Fibroblast of peridontal ligament (primary cell): ENCODE results near the gene RNF38.
A peak's percentile ranks its signal among the peaks of the same experiment; 100 is the strongest.
"Not testable (repeated sequence)": the region's sequence is repeated elsewhere in the genome, so short reads cannot be mapped to it uniquely, and the experiment has no call there.

ENCODE experiments used
- DNase-seq: peaks from one replicate; pipeline ENCODE4 v3.0.0-alpha.2; 2010; ENCODE audit errors: extremely low read depth

The RNF38 gene

GRCh38 chr9:36336131-36336907, 63.8 kb downstream of the RNF38 start:
- no peak for DNase-seq

GRCh38 chr9:36332006-36332405, 68.1 kb downstream of the RNF38 start:
- peak; percentile 8 for DNase-seq

- DNase-seq: peak; percentile 89
These were observed 71.2 kb downstream of the RNF38 start for GRCh38 chr9:36328798-36329411.

- DNase-seq: no peak
These were observed 74.8 kb downstream of the RNF38 start for GRCh38 chr9:36325081-36325828.

- DNase-seq: no peak
These were observed 76.1 kb downstream of the RNF38 start for GRCh38 chr9:36323926-36324325.

GRCh38 chr9:36322462-36322861, 77.6 kb downstream of the RNF38 start:
- DNase-seq: no peak

- DNase-seq: not testable (repeated sequence)
These were observed 78.2 kb downstream of the RNF38 start for GRCh38 chr9:36321903-36322302.

GRCh38 chr9:36320466-36320865, 79.6 kb downstream of the RNF38 start:
- no peak for DNase-seq

GRCh38 chr9:36319806-36320205, 80.3 kb downstream of the RNF38 start:
- DNase-seq: no peak

- no peak for DNase-seq
These were observed 80.9 kb downstream of the RNF38 start for GRCh38 chr9:36319183-36319582.

GRCh38 chr9:36318212-36318802, 81.8 kb downstream of the RNF38 start:
- no peak for DNase-seq

- no peak for DNase-seq
These were observed 82.3 kb downstream of the RNF38 start for GRCh38 chr9:36317766-36318165.

- no peak for DNase-seq
These were observed 83.3 kb downstream of the RNF38 start for GRCh38 chr9:36316611-36317317.

- DNase-seq: no peak
These were observed 84.0 kb downstream of the RNF38 start for GRCh38 chr9:36316049-36316448.

- no peak for DNase-seq
These were observed 84.8 kb downstream of the RNF38 start for GRCh38 chr9:36315283-36315682.

- no peak for DNase-seq
These were observed 85.3 kb downstream of the RNF38 start for GRCh38 chr9:36314740-36315139.

- peak; percentile 61 for DNase-seq
These were observed 93.4 kb downstream of the RNF38 start for GRCh38 chr9:36306471-36307306.

GRCh38 chr9:36304366-36304765, 95.7 kb downstream of the RNF38 start:
- not testable (repeated sequence) for DNase-seq

- DNase-seq: no peak
These were observed 98.8 kb downstream of the RNF38 start for GRCh38 chr9:36301227-36301626.

- DNase-seq: peak; percentile 19
These were observed 101.5 kb downstream of the RNF38 start for GRCh38 chr9:36298566-36298965.

GRCh38 chr9:36297798-36298197, 102.3 kb downstream of the RNF38 start:
- DNase-seq: no peak
